ENCODE data around the gene ASTN2.

GRCh38 chr9:116750510-116750909, 664.3 kb downstream of the ASTN2 start:
- TF ChIP-seq EZH2 (IDR thresholded peaks at IDR 0.05; ENCODE audit: insufficient read depth, low read length) (no peak), CTCF (IDR thresholded peaks at IDR 0.05; ENCODE audit: insufficient read depth, low read depth, low read length) (no peak)
